LNCaP clone FGC (cell line): ENCODE results near the gene FNDC3B.

Source experiments
- DNase-seq: peaks from one replicate; pipeline ENCODE4 v3.0.0-alpha.2; 2011; ENCODE audit warnings: low read depth
- H3K4me3 ChIP-seq: 2 replicates; pipeline ENCODE4 v1.5.1; 2011; ENCODE audit warnings: mild to moderate bottlenecking, low read depth, low read length, control low read depth
- CTCF ChIP-seq: IDR thresholded peaks from 2 replicates; pipeline ENCODE4 v1.5.1; 2012; ENCODE audit warnings: mild to moderate bottlenecking; ENCODE audit not compliant: control insufficient read depth, insufficient read depth; ENCODE audit errors: extremely low read depth

Gene FNDC3B

GRCh38 chr3:172357850-172358754 is 318.7 kb downstream of the FNDC3B start:
- no peak for TF ChIP-seq CTCF
- no peak for DNase-seq
- H3K4me3 ChIP-seq, result no peak overlapping the region

GRCh38 chr3:172359231-172359630 is 319.9 kb downstream of the FNDC3B start:
- peak; percentile 49 for TF ChIP-seq CTCF
- H3K4me3 ChIP-seq, result no peak overlapping the region
- no peak for DNase-seq

GRCh38 chr3:172359996-172360395 is 320.6 kb downstream of the FNDC3B start:
- DNase-seq, result no peak
- no peak for TF ChIP-seq CTCF
- no peak overlapping the region for H3K4me3 ChIP-seq

- H3K4me3 ChIP-seq, result no peak overlapping the region
- no peak for DNase-seq
- no peak for TF ChIP-seq CTCF
These were observed 323.2 kb downstream of the FNDC3B start for GRCh38 chr3:172362583-172362982.

- DNase-seq, result no peak
- no peak for TF ChIP-seq CTCF
- H3K4me3 ChIP-seq, result no peak overlapping the region
These were observed 325.1 kb downstream of the FNDC3B start for GRCh38 chr3:172364374-172365027.

- H3K4me3 ChIP-seq, result no peak overlapping the region
- DNase-seq, result no peak
- no peak for TF ChIP-seq CTCF
These were observed 325.7 kb downstream of the FNDC3B start for GRCh38 chr3:172365028-172365567.
